H9 (cell line): ENCODE data around the gene LILRB3. TPM values are rescaled to one million over a fixed set of nuclear protein-coding genes. Genes with fewer than 3 reads are reported as not detected.
"Not testable (repeated sequence)": the region's sequence is repeated elsewhere in the genome, so short reads cannot be mapped to it uniquely, and the experiment has no call there.

Experiments
- DNase-seq: peaks from one replicate; pipeline ENCODE4 v3.0.0-alpha.2; 2017
- H2AFZ ChIP-seq: one replicate; pipeline ENCODE4 v1.6.1; 2013; ENCODE audit warnings: mild to moderate bottlenecking, low read length, control low read depth, moderate library complexity
- H2AK5ac ChIP-seq: 2 replicates; pipeline ENCODE4 v1.6.1; 2013; ENCODE audit warnings: low read length, control low read depth, mixed read lengths; ENCODE audit not compliant: insufficient read length
- H2BK120ac ChIP-seq: one replicate; pipeline ENCODE4 v1.6.1; 2013; ENCODE audit warnings: low read depth, mild to moderate bottlenecking, low read length, control low read depth, inconsistent platforms; ENCODE audit not compliant: poor library complexity, severe bottlenecking
- H2BK12ac ChIP-seq: 2 replicates; pipeline ENCODE4 v1.6.1; 2013; ENCODE audit warnings: low read length, control low read depth, mixed read lengths, low read depth; ENCODE audit not compliant: insufficient read length
- H2BK15ac ChIP-seq: 2 replicates; pipeline ENCODE4 v1.6.1; 2013; ENCODE audit warnings: low read depth, low read length, control low read depth
- H2BK20ac ChIP-seq: one replicate; pipeline ENCODE4 v1.6.1; 2013; ENCODE audit warnings: low read depth, mild to moderate bottlenecking, low read length, control low read depth, inconsistent platforms; ENCODE audit not compliant: poor library complexity, severe bottlenecking
- H2BK5ac ChIP-seq: 2 replicates; pipeline ENCODE4 v1.6.1; 2013; ENCODE audit warnings: low read length, control low read depth, mixed read lengths; ENCODE audit not compliant: insufficient read length
- H3K14ac ChIP-seq: 2 replicates; pipeline ENCODE4 v1.6.1; 2013; ENCODE audit warnings: low read length, control low read depth; ENCODE audit not compliant: insufficient read depth
- H3K18ac ChIP-seq: 2 replicates; pipeline ENCODE4 v1.6.1; 2013; ENCODE audit warnings: low read depth, mild to moderate bottlenecking, mixed read lengths, low read length, control low read depth; ENCODE audit not compliant: insufficient read length
- H3K23ac ChIP-seq: 2 replicates; pipeline ENCODE4 v1.6.1; 2013; ENCODE audit warnings: low read length, control low read depth, mixed read lengths, low read depth; ENCODE audit not compliant: insufficient read length
- H3K23me2 ChIP-seq: 2 replicates; pipeline ENCODE4 v1.6.1; 2013; ENCODE audit warnings: low read depth, mild to moderate bottlenecking, mixed read lengths, low read length, control low read depth; ENCODE audit not compliant: insufficient read length, poor library complexity, severe bottlenecking
- H3K27ac ChIP-seq: 2 replicates; pipeline ENCODE4 v1.5.1; 2013; ENCODE audit warnings: low read length, control low read depth, mixed read lengths, low read depth; ENCODE audit not compliant: insufficient read length
- H3K27me3 ChIP-seq: 2 replicates; pipeline ENCODE4 v1.6.1; 2013; ENCODE audit warnings: low read length, control low read depth, inconsistent platforms; ENCODE audit not compliant: insufficient read depth
- H3K4ac ChIP-seq: 2 replicates; pipeline ENCODE4 v1.6.1; 2013; ENCODE audit warnings: low read depth, mild to moderate bottlenecking, control low read depth, inconsistent platforms, low read length, moderate library complexity
- H3K4me1 ChIP-seq: 2 replicates; pipeline ENCODE4 v1.6.1; 2013; ENCODE audit warnings: low read length, control low read depth, inconsistent platforms; ENCODE audit not compliant: insufficient read depth
- H3K4me2 ChIP-seq: 2 replicates; pipeline ENCODE4 v1.6.1; 2013; ENCODE audit warnings: low read length, control low read depth, mixed read lengths; ENCODE audit not compliant: insufficient read length, insufficient read depth
- H3K56ac ChIP-seq: 2 replicates; pipeline ENCODE4 v1.6.1; 2013; ENCODE audit warnings: low read depth, mild to moderate bottlenecking, mixed read lengths, low read length, control low read depth; ENCODE audit not compliant: insufficient read length
- H3K79me1 ChIP-seq: 2 replicates; pipeline ENCODE4 v1.6.1; 2013; ENCODE audit warnings: low read depth, mild to moderate bottlenecking, moderate library complexity, low read length, control low read depth, inconsistent platforms; ENCODE audit not compliant: insufficient read depth, poor library complexity, severe bottlenecking
- H3K79me2 ChIP-seq: 2 replicates; pipeline ENCODE4 v1.6.1; 2013; ENCODE audit warnings: low read length, control low read depth, inconsistent platforms; ENCODE audit not compliant: insufficient read depth
- H3K9ac ChIP-seq: 2 replicates; pipeline ENCODE4 v1.6.1; 2013; ENCODE audit warnings: low read length, control low read depth, mixed read lengths; ENCODE audit not compliant: insufficient read length; ENCODE audit errors: extremely low read depth
- H3K9me3 ChIP-seq: one replicate; pipeline ENCODE4 v1.6.1; 2013; ENCODE audit warnings: low read depth, low read length, inconsistent platforms; ENCODE audit not compliant: control insufficient read depth
- H3T11ph ChIP-seq: one replicate; pipeline ENCODE4 v1.6.1; 2013; ENCODE audit warnings: mild to moderate bottlenecking, low read length, control low read depth, inconsistent platforms
- H4K20me1 ChIP-seq: one replicate; pipeline ENCODE4 v1.6.1; 2013; ENCODE audit not compliant: control insufficient read depth, insufficient read length, insufficient read depth
- H4K5ac ChIP-seq: 2 replicates; pipeline ENCODE4 v1.6.1; 2013; ENCODE audit warnings: low read depth, mild to moderate bottlenecking, mixed read lengths, low read length, control low read depth; ENCODE audit not compliant: insufficient read length
- H4K8ac ChIP-seq: replicated peaks from 2 replicates; pipeline ENCODE4 v1.6.1; 2013; ENCODE audit warnings: low read length, control low read depth, mixed read lengths, low read depth; ENCODE audit not compliant: insufficient read length
- H4K91ac ChIP-seq: 2 replicates; pipeline ENCODE4 v1.6.1; 2013; ENCODE audit warnings: low read depth, mild to moderate bottlenecking, moderate library complexity, mixed read lengths, low read length, control low read depth; ENCODE audit not compliant: insufficient read length
- H3K27ac Mint-ChIP-seq, 3 experiments: 2 replicates in 2 of 3; 3 replicates in 1 of 3; pipeline ENCODE4 v1.8.0; 2020 to 2021; ENCODE audit warnings: mixed read lengths in 3 of 3, mild to moderate bottlenecking in 1 of 3, moderate library complexity in 1 of 3
- H3K27me3 Mint-ChIP-seq: 2 replicates; pipeline ENCODE4 v1.8.0; 2021; ENCODE audit warnings: low read depth, mild to moderate bottlenecking, moderate library complexity, mixed read lengths
- H3K36me3 Mint-ChIP-seq, 3 experiments: 2 replicates in 2 of 3; 3 replicates in 1 of 3; pipeline ENCODE4 v1.8.0; 2020 to 2021; ENCODE audit warnings: low read depth in 3 of 3, mixed read lengths in 3 of 3; ENCODE audit not compliant: insufficient read depth in 1 of 3
- H3K4me1 Mint-ChIP-seq, 2 experiments: 2 replicates each; pipeline ENCODE4 v1.8.0; 2020; ENCODE audit warnings: mixed read lengths in 2 of 2
- H3K4me3 Mint-ChIP-seq, 2 experiments: 2 replicates in 1 of 2; 3 replicates in 1 of 2; pipeline ENCODE4 v1.8.0; 2020 to 2021; ENCODE audit warnings: mild to moderate bottlenecking in 2 of 2, mixed read lengths in 2 of 2, moderate library complexity in 1 of 2
- H3K9me3 Mint-ChIP-seq, 2 experiments: 2 replicates in 1 of 2; 3 replicates in 1 of 2; pipeline ENCODE4 v1.8.0; 2020; ENCODE audit warnings: mild to moderate bottlenecking in 2 of 2, mixed read lengths in 2 of 2, moderate library complexity in 1 of 2
- WGBS: extraction: QIAGEN DNeasy Blood & Tissue Kit; methylation state at CpG from one replicate; pipeline ENCODE4 v1.1.7; 2013; ENCODE audit warnings: missing lambda C conversion rate, low lambda C conversion rate, mixed read lengths; ENCODE audit not compliant: insufficient read length; ENCODE audit errors: extremely low coverage; 5-methylcytosine and 5-hydroxymethylcytosine counted together
- total RNA-seq: library from RNA; stranded (reverse); gene quantifications from 2 replicates; pipeline ENCODE4 v1.2.1, GENCODE V29; 2021

The LILRB3 gene
- total RNA-seq, 1 experiment from 2014 or later, result not detected

GRCh38 chr19:54214217-54214616 is 8.6 kb downstream of the LILRB3 start:
- not testable (repeated sequence) for H4K5ac ChIP-seq, H2BK20ac ChIP-seq, H3K18ac ChIP-seq, DNase-seq, H3K27me3 Mint-ChIP-seq, H3T11ph ChIP-seq, H3K27me3 ChIP-seq, H3K56ac ChIP-seq, H3K79me2 ChIP-seq, H2BK120ac ChIP-seq, H2AFZ ChIP-seq, H3K9me3 ChIP-seq, H2BK15ac ChIP-seq, H3K23me2 ChIP-seq, H3K4me2 ChIP-seq, H4K8ac ChIP-seq, H3K4me1 ChIP-seq, H3K4ac ChIP-seq, H2BK12ac ChIP-seq, H3K9me3 Mint-ChIP-seq, H3K4me3 Mint-ChIP-seq, H2AK5ac ChIP-seq, H3K27ac Mint-ChIP-seq, H2BK5ac ChIP-seq, H3K14ac ChIP-seq, H3K27ac ChIP-seq, H4K91ac ChIP-seq, H4K20me1 ChIP-seq, H3K79me1 ChIP-seq, H3K9ac ChIP-seq, H3K23ac ChIP-seq
- WGBS, result no CpG with 5 or more reads among the region's 5 CpGs
- H3K36me3 Mint-ChIP-seq, result peaks cover 23 to 36% (median 24%) of the 10 kb centered on the region in 3 experiments
- H3K4me1 Mint-ChIP-seq, result peaks cover 13 to 14% of the 10 kb centered on the region in 2 experiments
